Upper lobe of left lung (tissue), 6 donors: ENCODE data around the gene CCDC183. TPM values are rescaled to one million over a fixed set of nuclear protein-coding genes. Genes with fewer than 3 reads are reported as not detected.
A peak's percentile ranks its signal among the peaks of the same experiment; 100 is the strongest.

Experiments used
- ATAC-seq, 2 donors: fragments of 200-7000 bp; cut with Tn5 transposase; one replicate each; pipeline ENCODE4 v1.9.1; 2022; ENCODE audit warnings: mild to moderate bottlenecking in 2 of 2, moderate library complexity in 2 of 2; ENCODE audit not compliant: low FRiP score in 2 of 2
- DNase-seq, 2 donors: peaks; one replicate each; pipeline ENCODE4 v3.0.0-alpha.2; 2019 to 2020
- H3K27ac ChIP-seq, 4 donors: fragments of 200-600 bp; sonication (generic); one replicate each; pipeline ENCODE4 v1.5.1; 2016 to 2019
- H3K27me3 ChIP-seq, 4 donors: fragments of 200-600 bp; sonication (generic); one replicate each; pipeline ENCODE4 v1.5.1; 2017 to 2019
- H3K36me3 ChIP-seq, 4 donors: fragments of 200-600 bp; sonication (generic); one replicate each; pipeline ENCODE4 v1.5.1; 2016 to 2019
- H3K4me1 ChIP-seq, 4 donors: fragments of 200-600 bp; sonication (generic); one replicate each; pipeline ENCODE4 v1.5.1; 2018 to 2019
- H3K4me3 ChIP-seq, 4 donors: fragments of 200-600 bp; sonication (generic); one replicate each; pipeline ENCODE4 v1.5.1; 2017 to 2019; ENCODE audit warnings: mild to moderate bottlenecking in 2 of 4, moderate library complexity in 1 of 4
- H3K9me3 ChIP-seq, 4 donors: fragments of 200-600 bp; sonication (generic); one replicate each; pipeline ENCODE4 v1.5.1; 2018 to 2019
- CTCF ChIP-seq, 6 experiments: fragments of 450-650 bp in 4 of 6; fragments of 200-600 bp in 2 of 6; sonication (generic) in 2 of 6; IDR thresholded peaks; one replicate each; pipeline ENCODE4 v1.5.1; 2016 to 2019; ENCODE audit warnings: antibody characterized with exemption in 6 of 6
- EP300 ChIP-seq, 4 donors: sonication (generic); formaldehyde crosslinking; IDR thresholded peaks; one replicate each; pipeline ENCODE4 v1.5.1; 2017; ENCODE audit warnings: antibody characterized with exemption in 4 of 4, control low read depth in 2 of 4
- POLR2A ChIP-seq, 4 donors: fragments of 450-650 bp; IDR thresholded peaks; one replicate each; pipeline ENCODE4 v1.5.1; 2016 to 2017; ENCODE audit warnings: antibody characterized with exemption in 4 of 4, mild to moderate bottlenecking in 2 of 4
- POLR2AphosphoS5 ChIP-seq, 2 donors: sonication (generic); formaldehyde crosslinking; IDR thresholded peaks; one replicate each; pipeline ENCODE4 v1.5.1; 2017; ENCODE audit warnings: antibody characterized with exemption in 2 of 2
- WGBS, 2 donors: methylation state at CpG; one replicate each; pipeline ENCODE4 v1.1.5; 2017 to 2018; 5-methylcytosine and 5-hydroxymethylcytosine counted together
- total RNA-seq, 6 donors: library from RNA; depleted of rRNA in 4 of 6; stranded (reverse); fragments of >200 nt in 4 of 6; gene quantifications; one replicate each; pipeline versions ENCODE4 v1.1.0 to v1.2.1, GENCODE V29; 2016 to 2021
- donor health status: DM: no; HTN: no; CAD: no; lungs with moderate emphysema.
- donor health status: DM: no; HTN: yes; CAD: no; lungs with severe emphysema.

The CCDC183 gene
- total RNA-seq, 6 donors from 2014 or later, result 1.9 to 130 (median 6.6) TPM

- TF ChIP-seq EP300 (IDR thresholded peaks at IDR 0.05), result no peak
- no peak for TF ChIP-seq POLR2AphosphoS5 (IDR thresholded peaks at IDR 0.05)
- no peak for TF ChIP-seq CTCF (IDR thresholded peaks at IDR 0.05)
- no peak for TF ChIP-seq POLR2A (IDR thresholded peaks at IDR 0.05)
- peak in 1 of 2 donors; percentile 61 for DNase-seq
- Histone ChIP-seq H3K9me3 (peaks cover 0 to 7% (median 3%) of the 10 kb centered on the region in 4 donors), H3K36me3 (no peaks in the 10 kb centered on the region), H3K27me3 (no peaks in the 10 kb centered on the region), H3K4me3 (no peak overlapping the region), H3K4me1 (peaks cover 0 to 5% (median 0%) of the 10 kb centered on the region in 4 donors), H3K27ac (no peak overlapping the region)
- no peak for ATAC-seq
- 90 to 93% methylated on average over 14 to 18 of the region's 18 CpGs for WGBS, 2 donors
These were observed 39.3 kb upstream of the CCDC183 start for GRCh38 chr9:136756836-136757235.

- no peak overlapping the region for H3K4me3 ChIP-seq
- TF ChIP-seq POLR2A (IDR thresholded peaks at IDR 0.05) (no peak), EP300 (IDR thresholded peaks at IDR 0.05) (no peak), CTCF (IDR thresholded peaks at IDR 0.05) (no peak), POLR2AphosphoS5 (IDR thresholded peaks at IDR 0.05) (no peak)
- DNase-seq (peak in 1 of 2 donors; percentile 67), ATAC-seq (no peak)
- H3K27me3 ChIP-seq, result no peaks in the 10 kb centered on the region
- WGBS, 2 donors, result 89 to 95% methylated on average over 12 to 20 of the region's 20 CpGs
- H3K9me3 ChIP-seq, result peaks cover 0 to 7% (median 2%) of the 10 kb centered on the region in 4 donors
- no peaks in the 10 kb centered on the region for H3K36me3 ChIP-seq
- no peak overlapping the region for H3K27ac ChIP-seq
- H3K4me1 ChIP-seq, result peaks cover 0 to 5% (median 0%) of the 10 kb centered on the region in 4 donors
These were observed 38.8 kb upstream of the CCDC183 start for GRCh38 chr9:136757328-136757727.

GRCh38 chr9:136757751-136758140 lies 38.4 kb upstream of the CCDC183 start:
- Histone ChIP-seq H3K27me3 (no peaks in the 10 kb centered on the region), H3K27ac (no peak overlapping the region), H3K4me1 (peaks cover 0 to 5% (median 0%) of the 10 kb centered on the region in 4 donors), H3K4me3 (no peak overlapping the region), H3K36me3 (no peaks in the 10 kb centered on the region), H3K9me3 (peaks cover 0 to 7% (median 2%) of the 10 kb centered on the region in 4 donors)
- no peak for ATAC-seq
- 70 to 84% methylated on average over 4 to 16 of the region's 20 CpGs for WGBS, 2 donors
- DNase-seq, result peak in 1 of 2 donors; percentile 75
- no peak for TF ChIP-seq CTCF (IDR thresholded peaks at IDR 0.05)
- no peak for TF ChIP-seq POLR2A (IDR thresholded peaks at IDR 0.05)
- no peak for TF ChIP-seq POLR2AphosphoS5 (IDR thresholded peaks at IDR 0.05)
- TF ChIP-seq EP300 (IDR thresholded peaks at IDR 0.05), result no peak

- peaks cover 0 to 7% (median 0%) of the 10 kb centered on the region in 4 donors for H3K9me3 ChIP-seq
- H3K4me3 ChIP-seq, result no peak overlapping the region
- ATAC-seq (no peak), DNase-seq (no peak)
- no peak for TF ChIP-seq EP300 (IDR thresholded peaks at IDR 0.05)
- no peak for TF ChIP-seq POLR2AphosphoS5 (IDR thresholded peaks at IDR 0.05)
- TF ChIP-seq POLR2A (IDR thresholded peaks at IDR 0.05), result no peak
- TF ChIP-seq CTCF (IDR thresholded peaks at IDR 0.05), result no peak
- WGBS, 2 donors, result 92% methylated on average over 4 of the region's 9 CpGs; no CpG with 5 or more reads in 1 of the 2 donors
- H3K4me1 ChIP-seq, result peaks cover 0 to 12% (median 2%) of the 10 kb centered on the region in 4 donors
- H3K27ac ChIP-seq, result no peak overlapping the region
- H3K27me3 ChIP-seq, result no peaks in the 10 kb centered on the region
- H3K36me3 ChIP-seq, result no peaks in the 10 kb centered on the region
These were observed 37.1 kb upstream of the CCDC183 start for GRCh38 chr9:136759001-136759400.
